Esophagus muscularis mucosa (tissue), 4 donors: Measurements from ENCODE around the gene PIK3CB. TPM values are rescaled to one million over a fixed set of nuclear protein-coding genes. Genes with fewer than 3 reads are reported as not detected.
A peak's percentile ranks its signal among the peaks of the same experiment; 100 is the strongest.
"Not testable (repeated sequence)": the region's sequence is repeated elsewhere in the genome, so short reads cannot be mapped to it uniquely, and the experiment has no call there.

Experiments used
- DNase-seq: peaks from one replicate; pipeline ENCODE4 v3.0.0-alpha.2; 2017; ENCODE audit errors: extremely low spot score
- H3K27ac ChIP-seq, 4 donors: fragments of 200-600 bp; sonication (generic); replicated peaks in 1 of 4; 1 replicate in 3 of 4; 2 replicates in 1 of 4; pipeline ENCODE4 v1.5.1; 2016 to 2019; ENCODE audit warnings: mild to moderate bottlenecking in 1 of 4
- H3K27me3 ChIP-seq, 4 donors: fragments of 200-600 bp; sonication (generic); one replicate each; pipeline versions ENCODE4 v1.5.1 to v1.6.0; 2016 to 2019
- H3K36me3 ChIP-seq, 4 donors: fragments of 200-600 bp; sonication (generic); one replicate each; pipeline ENCODE4 v1.5.1; 2016 to 2019
- H3K4me1 ChIP-seq, 4 donors: fragments of 200-600 bp; sonication (generic); one replicate each; pipeline ENCODE4 v1.5.1; 2016 to 2019
- H3K4me3 ChIP-seq, 4 donors: fragments of 200-600 bp; sonication (generic); 1 replicate in 2 of 4; 2 replicates in 2 of 4; pipeline ENCODE4 v1.5.1; 2016 to 2019; ENCODE audit warnings: mild to moderate bottlenecking in 4 of 4, moderate library complexity in 1 of 4
- H3K9me3 ChIP-seq, 4 donors: fragments of 200-600 bp; sonication (generic); 1 replicate in 3 of 4; 2 replicates in 1 of 4; pipeline ENCODE4 v1.5.1; 2016 to 2019
- EP300 ChIP-seq: sonication (generic); formaldehyde crosslinking; IDR thresholded peaks from one replicate; pipeline ENCODE4 v1.6.1; 2017; ENCODE audit warnings: antibody characterized with exemption
- POLR2A ChIP-seq: fragments of 450-650 bp; IDR thresholded peaks from one replicate; pipeline ENCODE4 v1.6.1; 2017; ENCODE audit warnings: antibody characterized with exemption, moderate library complexity, mild to moderate bottlenecking, low read depth
- POLR2AphosphoS5 ChIP-seq, 2 donors: sonication (generic); formaldehyde crosslinking; IDR thresholded peaks; one replicate each; pipeline ENCODE4 v1.6.1; 2017; ENCODE audit warnings: antibody characterized with exemption in 2 of 2
- WGBS: methylation state at CpG from one replicate; pipeline ENCODE4 v1.1.5; 2018; 5-methylcytosine and 5-hydroxymethylcytosine counted together
- intact Hi-C: fragments of 100-400 bp; cut with DNase I; formaldehyde crosslinking; loops from one replicate; pipeline ENCODE4 v1.15.1; 2023
- total RNA-seq, 4 donors: library from RNA; depleted of rRNA; stranded (reverse); fragments of >200 nt; gene quantifications; one replicate each; pipeline versions ENCODE4 v1.1.0 to v1.2.1, GENCODE V29; 2016
- TF ChIP-seq, protein P1 (sequence below), 3 experiments: fragments of 200-600 bp in 2 of 3; fragments of 450-650 bp in 1 of 3; sonication (generic) in 2 of 3; IDR thresholded peaks; one replicate each; pipeline ENCODE4 v1.5.1; 2017 to 2019; ENCODE audit warnings: antibody characterized with exemption in 3 of 3, mild to moderate bottlenecking in 2 of 3, moderate library complexity in 1 of 3

PIK3CB gene
- total RNA-seq, 4 donors from 2014 or later, result 32.1 to 42.7 (median 36.6) TPM

DNA sequence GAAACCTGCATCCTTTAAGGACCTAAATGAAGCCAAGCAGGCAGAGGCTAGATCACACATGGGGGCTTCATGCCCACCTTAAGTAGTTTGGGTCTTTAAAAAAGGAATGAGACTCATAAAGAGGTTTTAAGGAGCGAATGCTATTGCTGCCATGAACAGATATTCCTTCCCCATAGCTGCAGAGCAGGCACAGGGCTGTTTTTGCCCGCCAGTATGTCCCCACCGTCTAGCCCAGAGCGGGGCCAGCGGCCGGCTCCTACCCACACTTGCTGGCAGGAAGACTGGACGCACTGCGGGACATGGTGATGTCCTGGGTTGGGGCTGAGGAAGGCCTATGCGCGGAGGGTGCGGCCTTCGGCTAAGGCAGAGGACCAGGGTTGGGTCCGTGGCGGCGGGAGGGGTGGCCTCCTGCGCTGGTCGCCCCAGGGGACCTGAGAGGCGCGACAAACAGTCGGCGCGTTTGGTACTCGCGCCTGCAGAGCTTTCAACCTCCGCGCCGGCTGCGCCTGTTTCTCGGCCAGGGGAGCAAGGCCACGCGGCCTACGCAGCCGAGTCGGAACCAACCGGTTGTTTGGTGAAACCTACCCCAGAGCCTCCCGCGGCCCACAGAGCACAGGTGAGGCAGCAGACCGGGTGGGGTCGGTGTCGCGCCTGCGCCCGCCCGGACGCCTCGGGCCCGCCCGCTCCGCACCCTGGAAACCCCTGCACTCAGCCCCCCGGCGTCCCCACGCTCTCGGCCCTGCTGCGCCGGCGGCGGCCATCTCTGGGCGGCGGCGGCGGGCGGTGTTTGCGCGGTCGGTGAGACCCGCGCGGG is 226.2 kb downstream of the PIK3CB start, which contains the start of gene FAIM:
FAIM (plus strand) TSS at position 450 of the 814 bp plus-strand sequence. CDS start 10,956 bp downstream, outside the sequence.
- Histone ChIP-seq H3K27ac (peak within 1 kb of the TSS; percentile 93 to 97 (median 97)), H3K4me3 (peak within 1 kb of the TSS; percentile 76 to 87 (median 80)), H3K36me3 (no peaks in the 10 kb centered on the region), H3K27me3 (peaks cover 0 to 4% (median 0%) of the 10 kb centered on the region in 4 donors), H3K9me3 (peaks cover 0 to 3% (median 0%) of the 10 kb centered on the region in 4 donors), H3K4me1 (peaks cover 10 to 14% (median 13%) of the 10 kb centered on the region in 4 donors)
- no peak for TF ChIP-seq EP300
- TF ChIP-seq POLR2AphosphoS5 (IDR thresholded peaks at IDR 0.05), result peak; percentile 13 to 20
- TF ChIP-seq POLR2A, result no peak
- TF ChIP-seq, protein P1, sequence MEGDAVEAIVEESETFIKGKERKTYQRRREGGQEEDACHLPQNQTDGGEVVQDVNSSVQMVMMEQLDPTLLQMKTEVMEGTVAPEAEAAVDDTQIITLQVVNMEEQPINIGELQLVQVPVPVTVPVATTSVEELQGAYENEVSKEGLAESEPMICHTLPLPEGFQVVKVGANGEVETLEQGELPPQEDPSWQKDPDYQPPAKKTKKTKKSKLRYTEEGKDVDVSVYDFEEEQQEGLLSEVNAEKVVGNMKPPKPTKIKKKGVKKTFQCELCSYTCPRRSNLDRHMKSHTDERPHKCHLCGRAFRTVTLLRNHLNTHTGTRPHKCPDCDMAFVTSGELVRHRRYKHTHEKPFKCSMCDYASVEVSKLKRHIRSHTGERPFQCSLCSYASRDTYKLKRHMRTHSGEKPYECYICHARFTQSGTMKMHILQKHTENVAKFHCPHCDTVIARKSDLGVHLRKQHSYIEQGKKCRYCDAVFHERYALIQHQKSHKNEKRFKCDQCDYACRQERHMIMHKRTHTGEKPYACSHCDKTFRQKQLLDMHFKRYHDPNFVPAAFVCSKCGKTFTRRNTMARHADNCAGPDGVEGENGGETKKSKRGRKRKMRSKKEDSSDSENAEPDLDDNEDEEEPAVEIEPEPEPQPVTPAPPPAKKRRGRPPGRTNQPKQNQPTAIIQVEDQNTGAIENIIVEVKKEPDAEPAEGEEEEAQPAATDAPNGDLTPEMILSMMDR (IDR thresholded peaks at IDR 0.05), result no peak
- 6% methylated on average over 12 of the region's 68 CpGs for WGBS
- peak; percentile 92 for DNase-seq
- intact Hi-C loops, result loop anchor here (1.0 kb wide), 1 partner anchor 14 kb away; the partner anchor contains the start of gene CEP70

DNA sequence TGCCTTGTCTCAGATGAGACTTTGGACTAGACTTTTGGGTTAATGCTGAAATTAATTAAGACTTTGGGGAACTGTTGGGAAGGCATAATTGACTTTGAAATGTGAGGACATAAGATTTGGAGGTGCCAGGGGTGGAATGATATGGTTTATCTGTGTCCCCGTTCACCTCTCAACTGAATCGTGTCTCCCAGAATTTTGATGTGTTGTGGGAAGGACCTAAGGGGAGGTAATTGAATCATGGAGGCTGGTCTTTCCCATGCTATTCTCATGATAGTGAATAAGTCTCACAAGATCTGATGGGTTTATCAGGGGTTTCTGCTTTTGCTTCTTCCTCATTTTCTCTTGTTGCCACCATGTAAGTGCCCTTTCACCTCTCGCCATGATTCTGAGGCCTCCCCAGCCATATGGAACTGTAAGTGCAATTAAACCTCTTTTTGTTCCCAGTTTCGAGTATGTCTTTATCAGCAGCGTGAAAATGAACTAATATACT is 230.6 kb downstream of the PIK3CB start:
- H3K27ac ChIP-seq, H3K36me3 ChIP-seq, H3K27me3 ChIP-seq, H3K9me3 ChIP-seq, H3K4me3 ChIP-seq, intact Hi-C loops, H3K4me1 ChIP-seq, DNase-seq: not testable (repeated sequence)
- 94% methylated on average over 5 of the region's 5 CpGs for WGBS

Other genes starting within 250 kb of the PIK3CB start
- 10 to 100 TPM; 25.5 to 54.4 (median 39.0) TPM for gene CEP70, start 240.7 kb downstream of the PIK3CB start, total RNA-seq
- gene FAIM, start 226.2 kb downstream of the PIK3CB start, total RNA-seq, result 10 to 100 TPM in 1 of 4 donors, 1 to 10 TPM in 3; 8.3 to 12.3 (median 9.3) TPM
- under 1 TPM in 2 of 4 donors, not detected in 2; 0.17 to 0.26 TPM for gene FOXL2, start 112.2 kb upstream of the PIK3CB start, total RNA-seq
- gene FOXL2NB, start 112.3 kb upstream of the PIK3CB start, total RNA-seq, result not detected
- not detected for gene PRR23A, start 171.3 kb upstream of the PIK3CB start, total RNA-seq
- gene PRR23B, start 186.0 kb upstream of the PIK3CB start, total RNA-seq, result not detected
- gene PRR23C, start 210.0 kb upstream of the PIK3CB start, total RNA-seq, result not detected